Activated naive CD8-positive, alpha-beta T cell treated with anti-CD3 and anti-CD28 coated beads, Interleukin-2, amount 50 U/mL, for 24 hours (primary cell): ENCODE measurements around the gene CREB5.
"Not testable (repeated sequence)": the region's sequence is repeated elsewhere in the genome, so short reads cannot be mapped to it uniquely, and the experiment has no call there.

Experiments
- ATAC-seq: fragments of 150-1000 bp; cut with Tn5 transposase; one replicate; pipeline ENCODE4 v1.10.0; 2021
- DNase-seq: peaks from one replicate; pipeline ENCODE4 v3.0.0; 2021
- H3K27ac Mint-ChIP-seq: one replicate; pipeline ENCODE4 v1.8.0; 2021; ENCODE audit warnings: mild to moderate bottlenecking, mixed read lengths
- H3K27me3 Mint-ChIP-seq: one replicate; pipeline ENCODE4 v1.8.0; 2021; ENCODE audit warnings: mixed read lengths
- H3K36me3 Mint-ChIP-seq: one replicate; pipeline ENCODE4 v1.8.0; 2021; ENCODE audit warnings: low read depth, mixed read lengths
- H3K4me1 Mint-ChIP-seq: one replicate; pipeline ENCODE4 v1.8.0; 2021; ENCODE audit warnings: mixed read lengths
- H3K4me3 Mint-ChIP-seq: one replicate; pipeline ENCODE4 v1.8.0; 2021; ENCODE audit warnings: mild to moderate bottlenecking, moderate library complexity, mixed read lengths
- H3K9me3 Mint-ChIP-seq: one replicate; pipeline ENCODE4 v1.8.0; 2021; ENCODE audit warnings: mixed read lengths

Gene CREB5

DNA sequence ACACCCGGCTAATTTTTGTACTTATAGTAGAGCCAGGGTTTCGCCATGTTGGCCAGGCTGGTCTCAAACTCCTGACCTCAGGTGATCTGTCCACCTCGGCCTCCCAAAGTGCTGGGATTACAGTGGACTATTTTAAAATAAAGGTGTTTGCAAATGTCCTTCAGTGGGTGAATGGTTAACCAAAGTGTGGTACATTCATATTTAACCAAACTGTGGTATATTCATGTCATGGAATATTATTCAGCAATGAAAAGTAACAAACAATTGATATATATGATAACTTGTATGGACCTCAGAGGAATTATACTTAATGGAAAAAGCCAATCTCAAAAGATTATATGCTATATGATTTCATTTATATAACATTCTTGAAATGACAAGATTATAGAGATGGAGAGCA, 190.0 kb downstream of the CREB5 start:
- Mint-ChIP-seq H3K4me3 (no peak overlapping the region), H3K27me3 (peaks cover 5% of the 10 kb centered on the region), H3K36me3 (no peaks in the 10 kb centered on the region), H3K9me3 (no peaks in the 10 kb centered on the region), H3K27ac (no peak overlapping the region), H3K4me1 (no peaks in the 10 kb centered on the region)
- DNase-seq (no peak), ATAC-seq (no peak)

DNA sequence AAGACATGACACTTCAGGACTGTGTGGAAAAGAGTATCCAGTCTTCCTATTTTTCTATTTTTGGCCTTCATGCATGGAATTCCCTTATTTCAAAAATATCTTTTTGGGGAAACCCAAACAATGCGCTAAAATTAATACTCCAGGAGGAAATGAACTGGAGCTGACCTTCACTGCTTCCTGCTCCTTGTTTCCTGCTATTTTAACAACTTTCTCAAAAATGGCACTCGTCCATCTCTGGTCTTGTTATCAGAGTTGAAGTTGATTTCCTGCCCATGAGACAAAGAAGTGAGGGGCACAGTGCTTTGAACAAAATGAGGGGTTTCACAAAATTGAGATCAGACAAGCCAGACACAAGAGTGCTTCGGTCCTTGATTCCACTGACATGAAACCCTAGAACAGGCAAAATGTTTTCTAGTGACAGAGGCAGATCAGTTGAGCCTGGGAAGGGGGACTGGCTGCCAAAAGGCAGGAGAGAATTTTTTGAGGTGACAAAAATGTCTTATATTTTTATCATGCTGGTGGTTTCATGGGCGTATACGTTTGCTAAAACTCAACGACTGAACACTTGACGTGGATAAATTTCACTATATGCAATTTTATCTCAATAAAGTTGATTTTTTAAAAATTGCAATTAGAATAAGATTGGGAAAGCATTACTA, 193.2 kb downstream of the CREB5 start:
- ATAC-seq (no peak), DNase-seq (no peak)
- H3K27ac Mint-ChIP-seq = no peak overlapping the region
- H3K4me3 Mint-ChIP-seq = no peak overlapping the region
- H3K4me1 Mint-ChIP-seq = no peaks in the 10 kb centered on the region
- H3K9me3 Mint-ChIP-seq = no peaks in the 10 kb centered on the region
- peaks cover 6% of the 10 kb centered on the region for H3K27me3 Mint-ChIP-seq
- H3K36me3 Mint-ChIP-seq = no peaks in the 10 kb centered on the region

DNA sequence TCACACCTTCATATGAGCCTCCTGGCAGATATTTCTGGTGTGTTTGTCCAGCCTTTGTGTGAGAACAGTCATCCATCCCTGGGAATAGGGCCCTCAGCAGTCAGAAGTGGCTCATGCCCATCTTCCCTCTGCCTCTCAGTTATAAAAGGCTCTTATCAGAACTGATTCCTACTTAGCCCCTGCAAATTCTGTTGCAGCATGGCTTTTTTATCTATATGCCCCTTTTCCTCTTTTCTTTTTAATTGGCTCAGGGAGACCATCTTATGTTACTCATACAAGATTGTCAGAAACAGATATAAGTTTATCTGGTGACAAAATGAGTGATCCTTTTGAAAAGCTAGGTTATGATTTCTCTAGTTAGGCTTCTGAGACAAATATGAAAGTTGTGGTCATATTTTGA, 194.1 kb downstream of the CREB5 start:
- Mint-ChIP-seq H3K9me3 (no peaks in the 10 kb centered on the region), H3K4me1 (no peaks in the 10 kb centered on the region), H3K4me3 (no peak overlapping the region), H3K36me3 (no peaks in the 10 kb centered on the region), H3K27me3 (peaks cover 4% of the 10 kb centered on the region), H3K27ac (no peak overlapping the region)
- ATAC-seq = no peak
- DNase-seq = no peak

DNA sequence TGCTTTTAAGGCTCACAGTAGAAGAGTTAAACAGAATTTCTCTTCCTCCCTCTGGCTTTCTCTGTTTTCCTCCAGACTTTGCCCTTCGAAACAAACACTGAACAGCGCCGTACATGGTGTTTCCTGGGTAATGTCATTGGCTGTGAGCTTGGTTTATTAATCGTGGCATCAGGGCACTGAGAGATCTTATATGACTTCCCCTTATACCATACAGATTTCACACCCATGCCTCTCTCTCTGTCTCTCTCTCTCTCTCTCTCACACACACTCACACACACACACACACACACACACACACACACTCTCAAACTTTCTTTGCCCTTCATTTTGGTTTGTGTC, 195.5 kb downstream of the CREB5 start:
- H3K4me3 Mint-ChIP-seq = no peak overlapping the region
- H3K4me1 Mint-ChIP-seq = no peaks in the 10 kb centered on the region
- H3K27ac Mint-ChIP-seq = no peak overlapping the region
- peaks cover 4% of the 10 kb centered on the region for H3K27me3 Mint-ChIP-seq
- no peaks in the 10 kb centered on the region for H3K36me3 Mint-ChIP-seq
- ATAC-seq = no peak
- no peaks in the 10 kb centered on the region for H3K9me3 Mint-ChIP-seq
- DNase-seq = no peak

DNA sequence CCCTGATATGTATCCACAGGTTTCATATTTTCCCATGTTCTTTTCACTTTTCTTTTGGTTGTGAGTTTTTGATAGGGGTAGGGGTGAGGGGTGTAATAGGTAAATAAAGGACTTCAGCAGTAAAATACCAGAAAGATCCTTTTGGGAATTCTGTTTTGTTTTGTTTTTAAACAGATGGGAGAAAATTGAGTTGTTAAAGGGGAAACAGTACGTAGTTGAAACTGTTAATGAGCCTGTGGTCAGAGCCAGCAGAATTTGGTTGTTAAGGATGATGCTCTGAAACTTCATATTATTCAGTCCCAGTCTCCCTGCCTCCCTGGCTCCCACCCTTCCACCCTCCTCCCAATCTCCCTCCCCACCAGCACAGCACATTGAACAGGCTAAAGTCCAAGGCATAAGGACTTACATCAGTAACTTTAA, 195.9 kb downstream of the CREB5 start:
- no peak for DNase-seq
- Mint-ChIP-seq H3K9me3 (no peaks in the 10 kb centered on the region), H3K4me1 (no peaks in the 10 kb centered on the region), H3K27ac (no peak overlapping the region), H3K4me3 (no peak overlapping the region), H3K36me3 (no peaks in the 10 kb centered on the region), H3K27me3 (peaks cover 4% of the 10 kb centered on the region)
- no peak for ATAC-seq

DNA sequence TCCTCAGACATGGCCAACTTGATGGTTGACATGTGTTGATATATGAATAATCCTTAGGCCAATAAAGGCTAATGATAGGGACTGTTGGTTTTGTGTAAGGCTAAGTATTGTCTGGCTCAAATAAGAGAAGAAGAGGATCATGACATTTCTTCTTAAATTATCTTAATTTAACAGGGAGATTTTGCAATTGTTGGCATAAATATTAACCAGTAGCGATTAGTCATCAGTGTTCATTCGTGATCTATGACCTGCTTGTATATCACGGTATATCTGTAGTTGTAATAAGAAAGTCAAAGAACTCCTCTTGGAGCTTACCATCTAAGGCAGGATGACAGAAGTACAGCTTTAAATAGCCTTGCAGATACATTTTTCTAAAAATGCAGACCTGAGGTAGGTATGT, 196.4 kb downstream of the CREB5 start:
- Mint-ChIP-seq H3K4me3 (no peak overlapping the region), H3K27me3 (peaks cover 4% of the 10 kb centered on the region), H3K27ac (no peak overlapping the region), H3K4me1 (no peaks in the 10 kb centered on the region), H3K9me3 (no peaks in the 10 kb centered on the region), H3K36me3 (no peaks in the 10 kb centered on the region)
- no peak for DNase-seq
- ATAC-seq = no peak

DNA sequence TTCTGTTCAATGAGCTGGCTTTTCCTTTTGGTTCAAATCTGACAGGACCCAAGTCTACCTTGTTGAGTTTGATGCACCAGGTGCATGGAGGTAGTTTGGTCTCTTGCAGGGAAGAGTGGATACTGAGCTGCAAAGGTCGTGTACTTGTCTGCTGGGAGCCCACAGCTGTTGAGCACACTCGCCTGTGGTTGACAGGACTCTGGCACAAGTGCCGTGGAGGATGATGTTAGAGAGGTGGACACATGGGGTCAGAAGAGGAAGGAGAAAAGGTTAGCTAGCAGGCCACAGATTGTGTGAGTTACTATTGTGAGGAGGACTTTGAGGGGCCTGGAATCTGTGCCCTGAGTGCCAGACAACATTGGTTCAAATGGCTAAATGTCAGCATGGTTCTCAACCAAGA, 197.3 kb downstream of the CREB5 start:
- no peak for ATAC-seq
- no peak overlapping the region for H3K27ac Mint-ChIP-seq
- no peaks in the 10 kb centered on the region for H3K9me3 Mint-ChIP-seq
- H3K36me3 Mint-ChIP-seq = no peaks in the 10 kb centered on the region
- no peak overlapping the region for H3K4me3 Mint-ChIP-seq
- no peaks in the 10 kb centered on the region for H3K4me1 Mint-ChIP-seq
- H3K27me3 Mint-ChIP-seq = peaks cover 4% of the 10 kb centered on the region
- DNase-seq = no peak

DNA sequence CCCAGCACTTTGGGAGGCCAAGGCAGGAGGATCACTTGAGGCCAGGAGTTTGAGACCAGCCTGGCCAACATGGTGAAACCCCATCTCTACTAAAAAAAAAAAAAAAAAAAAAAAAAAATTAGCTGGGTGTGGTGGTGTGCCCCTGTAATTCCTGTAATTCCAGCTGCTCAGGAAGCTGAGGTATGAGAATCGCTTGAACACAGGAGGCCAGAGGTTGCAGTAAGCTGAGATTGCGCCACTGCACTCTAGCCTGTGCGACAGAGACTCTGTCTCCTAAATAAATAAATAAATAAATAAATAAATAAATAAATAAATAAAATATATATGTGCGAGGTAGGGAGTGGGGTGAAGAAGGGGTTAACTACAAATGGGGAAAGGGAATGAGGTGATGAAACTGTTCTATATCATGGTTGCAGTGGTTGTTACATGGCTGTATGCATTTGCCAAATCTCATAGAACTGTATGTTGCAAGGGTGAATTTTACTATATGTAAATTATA, 199.1 kb downstream of the CREB5 start:
- not testable (repeated sequence) for H3K27ac Mint-ChIP-seq, H3K36me3 Mint-ChIP-seq, H3K4me3 Mint-ChIP-seq, H3K27me3 Mint-ChIP-seq, H3K4me1 Mint-ChIP-seq, DNase-seq, ATAC-seq, H3K9me3 Mint-ChIP-seq

DNA sequence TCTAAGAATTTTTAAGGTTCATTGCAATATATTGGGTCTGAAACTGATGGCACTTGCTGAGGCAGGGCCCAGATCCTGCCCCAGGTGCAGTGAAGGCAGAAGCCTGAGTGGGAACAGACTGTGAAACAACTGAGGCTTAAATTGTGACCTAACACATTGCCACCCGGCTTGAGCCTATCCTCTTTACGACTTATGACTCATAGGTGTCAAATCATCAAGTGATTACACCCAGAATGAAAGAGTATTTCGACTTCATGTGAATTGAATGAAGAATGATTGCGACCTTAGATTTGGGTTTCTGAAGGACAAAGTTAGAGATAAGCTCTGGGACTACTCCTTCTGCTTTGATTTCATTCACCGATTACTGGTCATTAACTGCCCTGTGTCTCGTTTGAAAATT, 200.9 kb downstream of the CREB5 start:
- no peaks in the 10 kb centered on the region for H3K9me3 Mint-ChIP-seq
- no peak overlapping the region for H3K4me3 Mint-ChIP-seq
- H3K27ac Mint-ChIP-seq = no peak overlapping the region
- no peaks in the 10 kb centered on the region for H3K4me1 Mint-ChIP-seq
- DNase-seq = no peak
- no peaks in the 10 kb centered on the region for H3K36me3 Mint-ChIP-seq
- no peak for ATAC-seq
- H3K27me3 Mint-ChIP-seq = peaks cover 2% of the 10 kb centered on the region

DNA sequence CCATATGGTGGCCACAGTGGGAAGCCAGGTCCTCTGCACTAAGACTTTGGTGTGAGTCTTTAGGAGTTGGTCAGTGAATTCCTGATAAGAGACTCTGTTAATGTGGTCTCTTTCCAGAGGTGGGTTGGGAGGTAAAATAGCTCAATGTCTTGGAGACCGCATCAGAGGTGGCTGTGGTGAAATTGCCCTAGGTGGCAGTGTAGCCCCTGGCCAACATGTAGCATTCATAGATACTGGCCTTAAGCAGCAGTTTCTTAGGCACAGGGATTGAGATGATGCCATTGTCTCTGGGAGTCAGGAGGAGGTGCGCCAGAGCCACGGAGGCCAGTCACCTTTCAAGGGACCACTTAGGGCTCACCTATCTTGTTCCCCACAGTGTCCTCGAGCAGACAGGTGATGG, 202.8 kb downstream of the CREB5 start:
- H3K27ac Mint-ChIP-seq = no peak overlapping the region
- H3K4me1 Mint-ChIP-seq = no peaks in the 10 kb centered on the region
- H3K27me3 Mint-ChIP-seq = no peaks in the 10 kb centered on the region
- H3K9me3 Mint-ChIP-seq = no peaks in the 10 kb centered on the region
- no peak for DNase-seq
- H3K36me3 Mint-ChIP-seq = no peaks in the 10 kb centered on the region
- no peak for ATAC-seq
- H3K4me3 Mint-ChIP-seq = no peak overlapping the region

DNA sequence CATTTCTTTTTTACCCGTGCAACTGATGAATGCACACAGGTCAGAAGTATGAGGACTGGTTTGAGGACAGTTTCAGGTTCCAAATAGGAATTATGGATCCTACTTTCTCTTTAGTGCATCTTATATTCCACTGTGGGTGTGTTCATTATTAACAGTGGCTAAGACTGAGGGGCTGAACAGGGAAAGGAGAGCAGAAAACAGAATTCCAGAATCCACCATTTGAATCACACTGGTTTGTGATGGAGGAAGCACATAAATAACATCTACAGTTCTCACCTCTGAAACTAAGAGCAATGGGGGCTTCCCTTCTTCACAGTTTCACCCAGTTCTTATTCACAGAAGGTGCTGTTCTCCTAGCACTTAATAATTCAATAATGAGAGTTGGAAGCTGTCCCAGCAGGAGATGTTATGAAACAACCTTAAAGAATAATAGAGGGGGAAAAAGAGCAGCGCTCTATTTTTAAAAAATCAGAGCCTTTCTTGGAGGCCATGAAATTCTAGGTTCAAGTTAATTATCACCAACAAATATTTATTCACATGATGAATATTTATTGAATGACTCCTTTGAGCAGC, 205.1 kb downstream of the CREB5 start:
- no peaks in the 10 kb centered on the region for H3K4me1 Mint-ChIP-seq
- H3K36me3 Mint-ChIP-seq = no peaks in the 10 kb centered on the region
- H3K4me3 Mint-ChIP-seq = no peak overlapping the region
- no peaks in the 10 kb centered on the region for H3K27me3 Mint-ChIP-seq
- DNase-seq (no peak), ATAC-seq (no peak)
- H3K9me3 Mint-ChIP-seq = no peaks in the 10 kb centered on the region
- no peak overlapping the region for H3K27ac Mint-ChIP-seq

DNA sequence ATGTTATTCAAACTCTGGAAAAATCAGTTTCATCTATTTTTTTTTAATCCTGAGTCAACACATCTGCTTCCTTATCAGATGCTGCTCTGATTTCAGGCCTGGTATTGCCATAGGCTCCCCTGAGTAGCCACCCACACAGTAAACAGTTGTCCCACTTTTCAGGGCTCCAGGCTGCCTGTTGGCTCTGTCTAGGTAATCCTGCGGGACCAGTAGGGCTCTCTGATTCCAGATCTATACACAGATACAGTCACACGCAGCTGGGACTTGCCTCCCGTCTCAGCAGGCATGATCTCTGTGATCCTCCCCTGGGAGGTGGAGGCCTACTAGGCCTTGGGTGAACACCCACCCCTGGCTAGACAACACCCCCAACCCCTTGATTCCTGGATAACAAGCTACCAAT, 206.1 kb downstream of the CREB5 start:
- DNase-seq (no peak), ATAC-seq (no peak)
- Mint-ChIP-seq H3K36me3 (no peaks in the 10 kb centered on the region), H3K27ac (no peak overlapping the region), H3K4me3 (no peak overlapping the region), H3K4me1 (no peaks in the 10 kb centered on the region), H3K27me3 (no peaks in the 10 kb centered on the region), H3K9me3 (no peaks in the 10 kb centered on the region)

DNA sequence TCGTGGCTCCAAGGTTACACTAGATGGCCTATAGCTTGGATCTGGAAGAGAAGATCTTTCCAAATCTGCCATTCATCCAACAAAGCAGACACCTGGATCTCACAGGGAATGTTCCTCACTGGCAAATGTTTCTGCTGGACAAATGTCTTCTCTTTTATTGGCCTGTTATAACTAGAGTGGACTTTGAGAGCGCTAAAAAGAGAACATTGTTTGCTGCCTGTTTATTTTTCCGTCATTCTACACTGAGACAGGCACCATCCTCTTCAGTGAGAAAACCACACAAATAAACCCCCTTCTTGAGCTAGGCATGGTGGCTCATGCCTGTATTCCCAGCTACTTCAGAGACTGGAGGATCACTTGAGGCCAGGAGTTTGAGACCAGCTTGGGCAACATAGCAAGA, 206.9 kb downstream of the CREB5 start:
- H3K9me3 Mint-ChIP-seq = no peaks in the 10 kb centered on the region
- H3K27me3 Mint-ChIP-seq = no peaks in the 10 kb centered on the region
- H3K36me3 Mint-ChIP-seq = no peaks in the 10 kb centered on the region
- no peak for DNase-seq
- ATAC-seq = no peak
- no peak overlapping the region for H3K27ac Mint-ChIP-seq
- no peaks in the 10 kb centered on the region for H3K4me1 Mint-ChIP-seq
- no peak overlapping the region for H3K4me3 Mint-ChIP-seq

DNA sequence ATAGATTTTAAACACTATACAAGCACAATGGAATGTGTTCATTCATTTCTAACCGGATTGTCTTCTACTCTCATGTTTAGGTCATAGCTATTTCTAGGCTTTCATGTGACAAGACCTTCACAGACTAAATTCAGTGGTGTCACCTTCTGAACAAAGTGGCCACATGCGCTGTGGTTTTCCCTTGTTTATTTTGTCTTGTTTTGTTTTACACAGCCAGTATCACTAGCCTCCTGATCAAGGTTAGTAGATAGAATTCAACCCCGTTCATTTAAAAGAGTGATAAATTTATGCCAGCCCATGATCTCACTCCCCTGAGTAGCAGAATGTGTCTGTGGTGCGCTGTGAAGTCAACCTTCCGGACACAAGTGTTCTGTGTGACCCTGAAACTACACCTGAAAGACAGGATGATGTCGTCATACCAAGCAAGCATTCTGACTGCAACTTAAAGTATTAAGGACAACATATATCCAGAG, 209.1 kb downstream of the CREB5 start:
- DNase-seq (no peak), ATAC-seq (no peak)
- no peaks in the 10 kb centered on the region for H3K27me3 Mint-ChIP-seq
- H3K27ac Mint-ChIP-seq = no peak overlapping the region
- H3K36me3 Mint-ChIP-seq = no peaks in the 10 kb centered on the region
- no peaks in the 10 kb centered on the region for H3K4me1 Mint-ChIP-seq
- H3K4me3 Mint-ChIP-seq = no peak overlapping the region
- no peaks in the 10 kb centered on the region for H3K9me3 Mint-ChIP-seq

DNA sequence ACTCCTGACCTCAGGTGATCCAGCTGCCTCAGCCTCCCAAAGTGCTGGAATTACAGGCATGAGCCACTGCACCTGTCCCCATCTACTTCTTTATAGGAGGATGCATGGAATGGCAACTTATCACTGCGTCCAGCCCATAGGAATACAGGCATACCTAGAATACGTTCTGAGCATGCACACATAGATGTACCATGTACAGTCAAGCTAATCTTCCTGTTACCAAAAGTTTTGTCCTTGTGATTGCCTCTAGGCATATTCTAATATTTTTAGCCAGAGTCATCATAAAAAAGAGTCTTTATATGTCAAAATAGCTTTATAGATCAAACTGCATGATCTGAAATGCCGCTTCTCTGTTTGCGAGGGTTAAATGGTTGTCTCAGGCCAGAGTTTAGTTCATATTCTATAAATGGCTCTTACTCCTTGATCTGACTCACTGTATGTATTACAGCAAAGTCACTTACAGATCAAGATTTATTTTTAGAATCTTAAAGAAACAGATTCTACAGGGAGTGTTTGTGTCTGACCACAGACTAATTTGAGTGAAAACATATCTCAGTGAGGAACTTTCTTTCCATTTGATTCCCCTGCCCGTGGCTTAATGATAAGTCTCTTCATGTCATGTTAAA, 210.9 kb downstream of the CREB5 start:
- no peak for ATAC-seq
- no peak overlapping the region for H3K4me3 Mint-ChIP-seq
- no peaks in the 10 kb centered on the region for H3K36me3 Mint-ChIP-seq
- H3K4me1 Mint-ChIP-seq = no peaks in the 10 kb centered on the region
- H3K9me3 Mint-ChIP-seq = no peaks in the 10 kb centered on the region
- no peak for DNase-seq
- H3K27me3 Mint-ChIP-seq = peaks cover 1% of the 10 kb centered on the region
- H3K27ac Mint-ChIP-seq = no peak overlapping the region
